GM06990 (cell line): ENCODE measurements around the gene COL23A1.

Experiments used
- DNase-seq: peaks from one replicate; pipeline ENCODE4 v3.0.0-alpha.2; 2011; ENCODE audit not compliant: insufficient read length; ENCODE audit errors: extremely low read depth
- H3K27me3 ChIP-seq: replicated peaks from 2 replicates; pipeline ENCODE4 v1.6.0; 2011; ENCODE audit warnings: low read length; ENCODE audit not compliant: control insufficient read depth, insufficient read depth
- H3K36me3 ChIP-seq: 2 replicates; pipeline ENCODE4 v1.5.1; 2011; ENCODE audit warnings: low read length; ENCODE audit not compliant: control insufficient read depth, insufficient read depth
- H3K4me3 ChIP-seq: replicated peaks from 2 replicates; pipeline ENCODE4 v1.5.1; 2011; ENCODE audit warnings: low read depth, mild to moderate bottlenecking, control low read depth, low read length
- CTCF ChIP-seq: IDR thresholded peaks from 2 replicates; pipeline ENCODE4 v1.5.1; 2011; ENCODE audit warnings: low read length, control low read depth, mild to moderate bottlenecking, inconsistent platforms; ENCODE audit not compliant: insufficient read depth, poor library complexity, severe bottlenecking

Gene COL23A1

GRCh38 chr5:178595150-178595549 is 5.0 kb upstream of the COL23A1 start:
- no peak overlapping the region for H3K4me3 ChIP-seq
- H3K36me3 ChIP-seq: peaks cover 1% of the 10 kb centered on the region
- H3K27me3 ChIP-seq: no peaks in the 10 kb centered on the region; the same call in 1 of the 2 replicates
- no peak for DNase-seq
- no peak for TF ChIP-seq CTCF

- peaks cover 2% of the 10 kb centered on the region; the same call in 1 of the 2 replicates for H3K27me3 ChIP-seq
- no peak for DNase-seq
- TF ChIP-seq CTCF: no peak
- H3K36me3 ChIP-seq: no peaks in the 10 kb centered on the region; the same call in 1 of the 2 replicates
- H3K4me3 ChIP-seq: no peak overlapping the region
Observed at GRCh38 chr5:178590924-178591423, 781 bp upstream of the COL23A1 start.

GRCh38 chr5:178589180-178590140 is 733 bp downstream of the COL23A1 start:
- H3K4me3 ChIP-seq: no peak overlapping the region
- H3K27me3 ChIP-seq: peaks cover 2% of the 10 kb centered on the region; the same call in 1 of the 2 replicates
- peak; percentile 20 for DNase-seq
- TF ChIP-seq CTCF: no peak
- no peaks in the 10 kb centered on the region; the same call in 1 of the 2 replicates for H3K36me3 ChIP-seq

- no peak for DNase-seq
- H3K36me3 ChIP-seq: no peaks in the 10 kb centered on the region; the same call in 1 of the 2 replicates
- no peak for TF ChIP-seq CTCF
- no peak overlapping the region for H3K4me3 ChIP-seq
- peaks cover 2% of the 10 kb centered on the region; the same call in 1 of the 2 replicates for H3K27me3 ChIP-seq
Observed at GRCh38 chr5:178588769-178589168, 1.4 kb downstream of the COL23A1 start.

GRCh38 chr5:178587763-178588611 is 2.2 kb downstream of the COL23A1 start:
- Histone ChIP-seq H3K36me3 (no peaks in the 10 kb centered on the region; the same call in 1 of the 2 replicates), H3K4me3 (no peak overlapping the region), H3K27me3 (peaks cover 2% of the 10 kb centered on the region; the same call in 1 of the 2 replicates)
- no peak for DNase-seq
- no peak for TF ChIP-seq CTCF
